ENCODE results near the gene ANKRD40.

Gene ANKRD40

GRCh38 chr17:50686494-50687199, 21.1 kb downstream of the ANKRD40 start:
- TF ChIP-seq CTCF (IDR thresholded peaks at IDR 0.05): no peak

- TF ChIP-seq CTCF (IDR thresholded peaks at IDR 0.05): no peak
Measured at GRCh38 chr17:50685691-50686493, 21.8 kb downstream of the ANKRD40 start.

DNA sequence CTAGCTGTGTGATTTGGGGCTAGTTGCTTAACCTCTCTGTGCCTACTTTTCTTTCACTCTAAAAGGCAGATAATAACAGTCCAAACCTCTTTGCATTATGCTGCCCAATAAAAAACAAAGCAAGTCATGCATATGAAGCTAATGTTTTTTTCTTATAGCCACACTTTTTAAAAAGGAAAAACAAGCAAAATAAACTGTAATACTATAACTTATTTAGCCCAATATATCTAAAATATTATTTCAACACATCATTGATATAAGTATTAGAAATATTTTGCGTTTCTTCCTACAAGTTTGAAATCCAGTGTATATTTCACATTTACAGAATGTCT, 22.4 kb downstream of the ANKRD40 start:
- TF ChIP-seq CTCF (IDR thresholded peaks at IDR 0.05): no peak

DNA sequence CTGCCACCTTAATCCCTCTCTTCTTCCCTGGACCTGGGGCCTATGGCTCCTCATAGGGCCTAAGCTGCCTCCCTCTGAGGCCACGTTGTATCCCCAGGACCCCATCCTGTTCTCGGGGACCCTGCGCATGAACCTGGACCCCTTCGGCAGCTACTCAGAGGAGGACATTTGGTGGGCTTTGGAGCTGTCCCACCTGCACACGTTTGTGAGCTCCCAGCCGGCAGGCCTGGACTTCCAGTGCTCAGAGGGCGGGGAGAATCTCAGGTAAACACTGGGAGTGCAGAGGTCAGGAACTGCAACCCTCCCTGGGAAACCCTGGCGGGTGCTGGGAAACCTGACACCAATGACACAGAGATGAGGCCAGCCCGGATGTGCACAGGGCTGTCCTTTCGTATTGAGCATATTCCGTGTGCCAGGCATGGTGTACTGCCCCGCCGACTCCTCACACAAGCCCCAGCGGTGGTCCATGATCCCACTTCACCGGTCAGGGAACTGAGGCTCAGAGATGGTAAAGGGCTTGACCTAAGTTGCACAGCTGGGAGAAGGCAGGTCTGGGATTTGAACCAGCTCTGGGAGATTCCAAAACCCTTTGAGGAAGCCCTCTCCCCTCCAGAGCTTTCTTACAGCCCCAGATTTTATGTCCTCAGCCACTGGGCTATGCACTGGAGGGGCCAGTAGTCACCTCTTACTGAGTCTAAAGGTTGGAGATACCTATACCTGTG, 22.9 kb downstream of the ANKRD40 start:
- no peak for TF ChIP-seq CTCF (IDR thresholded peaks at IDR 0.05)

- TF ChIP-seq CTCF (IDR thresholded peaks at IDR 0.05): no peak
Measured at GRCh38 chr17:50684288-50684611, 23.5 kb downstream of the ANKRD40 start.

DNA sequence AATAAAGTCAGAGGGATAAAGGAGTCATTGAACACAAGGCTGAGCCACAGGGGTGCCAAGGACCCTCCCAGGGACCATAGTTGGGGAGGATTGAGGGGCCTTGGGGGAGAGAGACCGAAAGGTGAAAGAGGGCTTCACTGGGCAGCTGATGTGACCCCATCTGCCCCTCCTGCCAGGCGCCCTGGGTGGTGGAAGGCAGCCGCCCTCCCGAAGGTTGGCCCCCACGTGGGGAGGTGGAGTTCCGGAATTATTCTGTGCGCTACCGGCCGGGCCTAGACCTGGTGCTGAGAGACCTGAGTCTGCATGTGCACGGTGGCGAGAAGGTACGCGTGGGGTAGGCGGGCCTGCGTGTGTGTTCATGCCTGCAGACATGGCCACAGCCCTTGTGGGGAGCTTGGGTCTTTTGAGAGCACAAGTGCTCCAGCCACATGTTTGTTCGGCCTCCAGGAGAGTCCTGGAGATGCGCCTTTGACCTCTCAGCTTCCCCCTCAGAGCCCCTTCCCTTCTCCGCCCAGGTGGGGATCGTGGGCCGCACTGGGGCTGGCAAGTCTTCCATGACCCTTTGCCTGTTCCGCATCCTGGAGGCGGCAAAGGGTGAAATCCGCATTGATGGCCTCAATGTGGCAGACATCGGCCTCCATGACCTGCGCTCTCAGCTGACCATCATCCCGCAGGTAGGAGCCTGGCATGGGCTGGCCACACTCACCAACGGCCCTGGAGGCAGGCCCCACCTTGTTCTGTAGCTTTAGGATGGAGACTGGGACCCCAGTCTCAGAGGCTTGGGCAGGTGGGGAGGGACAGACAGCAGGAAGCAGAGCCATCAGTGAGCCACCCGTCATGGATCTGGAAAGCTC, 24.1 kb downstream of the ANKRD40 start:
- no peak for TF ChIP-seq CTCF (IDR thresholded peaks at IDR 0.05)

GRCh38 chr17:50682938-50683337, 24.8 kb downstream of the ANKRD40 start:
- TF ChIP-seq CTCF (IDR thresholded peaks at IDR 0.05): no peak

Measured in LNCAP (cell line).